ENCODE data around the gene TFF1.

Gene TFF1

GRCh38 chr21:42343963-42344510 is 22.3 kb downstream of the TFF1 start:
- DNase-seq (ENCODE audit: low spot score) (no peak), FAIRE-seq (no peak)

- DNase-seq (ENCODE audit: low spot score), result no peak
Observed at GRCh38 chr21:42343556-42343955, 22.8 kb downstream of the TFF1 start.

GRCh38 chr21:42343101-42343500 is 23.2 kb downstream of the TFF1 start:
- FAIRE-seq (no peak), DNase-seq (ENCODE audit: low spot score) (no peak)

More at GRCh38 chr21:42343556-42343955, 22.8 kb downstream of the TFF1 start:
- no peak for FAIRE-seq

GRCh38 chr21:42341776-42342542 is 24.4 kb downstream of the TFF1 start:
- FAIRE-seq, result no peak
- no peak for DNase-seq (ENCODE audit: low spot score)

GRCh38 chr21:42340187-42341050 is 25.9 kb downstream of the TFF1 start:
- no peak for DNase-seq (ENCODE audit: low spot score)
- FAIRE-seq, result no peak

GRCh38 chr21:42338729-42339715 is 27.3 kb downstream of the TFF1 start:
- DNase-seq (ENCODE audit: low spot score) (no peak), FAIRE-seq (no peak)

- FAIRE-seq (peak; percentile 59), DNase-seq (ENCODE audit: low spot score) (peak; percentile 66)
Observed at GRCh38 chr21:42337830-42338728, 28.3 kb downstream of the TFF1 start.

- FAIRE-seq (no peak), DNase-seq (ENCODE audit: low spot score) (no peak)
Observed at GRCh38 chr21:42337276-42337675, 29.1 kb downstream of the TFF1 start.

GRCh38 chr21:42336054-42336453 is 30.3 kb downstream of the TFF1 start:
- FAIRE-seq (no peak), DNase-seq (ENCODE audit: low spot score) (no peak)

- FAIRE-seq, result no peak
- no peak for DNase-seq (ENCODE audit: low spot score)
Observed at GRCh38 chr21:42332557-42333317, 33.6 kb downstream of the TFF1 start.

- FAIRE-seq (no peak), DNase-seq (ENCODE audit: low spot score) (no peak)
Observed at GRCh38 chr21:42331660-42332059, 34.7 kb downstream of the TFF1 start.

GRCh38 chr21:42330380-42331371 is 35.7 kb downstream of the TFF1 start:
- DNase-seq (ENCODE audit: low spot score) (no peak), FAIRE-seq (no peak)

- no peak for FAIRE-seq
- no peak for DNase-seq (ENCODE audit: low spot score)
Observed at GRCh38 chr21:42324896-42325295, 41.4 kb downstream of the TFF1 start.

- FAIRE-seq, result no peak
- DNase-seq (ENCODE audit: low spot score), result no peak
Observed at GRCh38 chr21:42321845-42322244, 44.5 kb downstream of the TFF1 start.

GRCh38 chr21:42321231-42321630 is 45.1 kb downstream of the TFF1 start:
- DNase-seq (ENCODE audit: low spot score) (no peak), FAIRE-seq (no peak)

- no peak for DNase-seq (ENCODE audit: low spot score)
- no peak for FAIRE-seq
Observed at GRCh38 chr21:42320791-42321190, 45.5 kb downstream of the TFF1 start.

GRCh38 chr21:42319851-42320572 is 46.3 kb downstream of the TFF1 start:
- DNase-seq (ENCODE audit: low spot score) (no peak), FAIRE-seq (no peak)
